H54 (cell line): ENCODE measurements around the gene DAPK1.
"Not testable (repeated sequence)": the region's sequence is repeated elsewhere in the genome, so short reads cannot be mapped to it uniquely, and the experiment has no call there.

Experiments used
- DNase-seq: peaks from one replicate; pipeline ENCODE4 v3.0.0; 2011; ENCODE audit warnings: low spot score, mixed read lengths; ENCODE audit not compliant: insufficient read length
- FAIRE-seq: peaks from 3 replicates; lab custom pipeline; 2011; peaks lifted over from hg19 to GRCh38; lab: Jason Lieb, UNC
- POLR2A ChIP-seq: IDR thresholded peaks from 2 replicates; pipeline ENCODE4 v1.6.1; 2011; ENCODE audit warnings: low read depth, mild to moderate bottlenecking, low read length

Gene DAPK1

GRCh38 chr9:87534957-87535356, 37.3 kb downstream of the DAPK1 start:
- no peak for TF ChIP-seq POLR2A
- no peak for DNase-seq
- FAIRE-seq, result no peak

- DNase-seq, result no peak
- FAIRE-seq, result no peak
- TF ChIP-seq POLR2A, result no peak
These were observed 38.3 kb downstream of the DAPK1 start for GRCh38 chr9:87535817-87536539.

GRCh38 chr9:87537625-87538024, 40.0 kb downstream of the DAPK1 start:
- no peak for FAIRE-seq
- TF ChIP-seq POLR2A, result no peak
- DNase-seq, result no peak

GRCh38 chr9:87540444-87541105, 42.9 kb downstream of the DAPK1 start:
- FAIRE-seq (no peak), DNase-seq (no peak)
- TF ChIP-seq POLR2A, result no peak

- TF ChIP-seq POLR2A, result no peak
- DNase-seq, result no peak
- no peak for FAIRE-seq
These were observed 44.0 kb downstream of the DAPK1 start for GRCh38 chr9:87541663-87542062.

GRCh38 chr9:87542141-87542540, 44.5 kb downstream of the DAPK1 start:
- no peak for TF ChIP-seq POLR2A
- DNase-seq (no peak), FAIRE-seq (no peak)

GRCh38 chr9:87543251-87543650, 45.6 kb downstream of the DAPK1 start:
- no peak for TF ChIP-seq POLR2A
- FAIRE-seq (no peak), DNase-seq (no peak)

- DNase-seq, result no peak
- TF ChIP-seq POLR2A, result no peak
- FAIRE-seq, result no peak
These were observed 48.2 kb downstream of the DAPK1 start for GRCh38 chr9:87545858-87546257.

- FAIRE-seq (no peak), DNase-seq (no peak)
- no peak for TF ChIP-seq POLR2A
These were observed 49.0 kb downstream of the DAPK1 start for GRCh38 chr9:87546704-87547103.

GRCh38 chr9:87547671-87548081, 50.0 kb downstream of the DAPK1 start:
- peak; percentile 37 for DNase-seq
- FAIRE-seq, result peak; percentile 41
- TF ChIP-seq POLR2A, result no peak

- no peak for TF ChIP-seq POLR2A
- FAIRE-seq, result no peak
- DNase-seq, result no peak
These were observed 50.5 kb downstream of the DAPK1 start for GRCh38 chr9:87548159-87548558.

- FAIRE-seq, DNase-seq: not testable (repeated sequence)
These were observed 51.4 kb downstream of the DAPK1 start for GRCh38 chr9:87549088-87549487.

- FAIRE-seq, result no peak
- DNase-seq, result no peak
- no peak for TF ChIP-seq POLR2A
These were observed 52.1 kb downstream of the DAPK1 start for GRCh38 chr9:87549791-87550190.

- DNase-seq, result no peak
- no peak for TF ChIP-seq POLR2A
- FAIRE-seq, result no peak
These were observed 52.7 kb downstream of the DAPK1 start for GRCh38 chr9:87550253-87550954.
